HCT116 (cell line): ENCODE measurements around the gene FAM53B. TPM values are rescaled to one million over a fixed set of nuclear protein-coding genes. Genes with fewer than 3 reads are reported as not detected.

Experiments
- ATAC-seq: fragments of 200-7000 bp; cut with Tn5 transposase; 2 replicates; pipeline ENCODE4 v1.9.1; 2020; ENCODE audit warnings: mild to moderate bottlenecking, moderate library complexity
- BruUV-seq: library from RNA; stranded (reverse); fragments of 400-500 nt; replicated peaks from 2 replicates; lab custom pipeline; 2021; lab: Mats Ljungman, UMichigan
- CTCF ChIA-PET: fragments of 300-600 bp; sonication (Branson Sonifier 250); formaldehyde crosslinking; loops from one replicate; lab custom pipeline; 2021; ENCODE audit warnings: antibody characterized with exemption; lab: Charles Lee
- POLR2A ChIA-PET: fragments of 300-600, 350-600 bp; sonication (Branson Sonifier 250); formaldehyde crosslinking; loops from one replicate; lab custom pipeline; 2021; ENCODE audit warnings: antibody characterized with exemption; lab: Charles Lee
- RAD21 ChIA-PET, 2 experiments: fragments of 300-600 bp; sonication (Branson Sonifier 250); formaldehyde crosslinking; loops; one replicate each; lab custom pipeline; 2023; ENCODE audit warnings: low total read pairs in 2 of 2; ENCODE audit not compliant: uncharacterized antibody in 2 of 2, unreplicated experiment in 2 of 2, low non-redundant PET in 1 of 2; lab: Charles Lee
- DNase-seq: peaks from one replicate; pipeline ENCODE4 v3.0.0-alpha.2; 2010; ENCODE audit warnings: low read depth, low spot score
- H2AFZ ChIP-seq: fragments of 200-600 bp; shearing (Covaris generic), sonication (generic); 2 replicates; pipeline ENCODE4 v1.6.1; 2017; ENCODE audit warnings: low read depth, mixed run types, mixed read lengths, antibody characterized with exemption, low read length; ENCODE audit not compliant: poor library complexity, severe bottlenecking
- H3K27ac ChIP-seq: 2 replicates; pipeline ENCODE4 v1.5.1; 2012; ENCODE audit warnings: low read depth, low read length
- H3K27me3 ChIP-seq: fragments of 200-600 bp; sonication (generic); 2 replicates; pipeline ENCODE4 v1.6.1; 2016; ENCODE audit warnings: mixed run types, low read length, mixed read lengths; ENCODE audit not compliant: insufficient read depth
- H3K36me3 ChIP-seq, 2 experiments: fragments of 200-500 bp in 1 of 2; fragments of 200-600 bp in 1 of 2; sonication (Bioruptor generic) in 1 of 2; sonication (generic) in 1 of 2; 2 replicates each; pipeline versions ENCODE4 v1.5.1 to v1.6.1; 2014 to 2016; ENCODE audit warnings: low read length in 2 of 2, inconsistent platforms in 1 of 2, mixed read lengths in 1 of 2, mixed run types in 1 of 2; ENCODE audit not compliant: insufficient read depth in 2 of 2, control insufficient read depth in 1 of 2
- H3K4me1 ChIP-seq, 2 experiments: fragments of 200-600 bp in 1 of 2; sonication (generic) in 1 of 2; 2 replicates each; pipeline versions ENCODE4 v1.5.1 to v1.6.1; 2012 to 2017; ENCODE audit warnings: low read length in 2 of 2, inconsistent platforms in 1 of 2, mild to moderate bottlenecking in 1 of 2, mixed read lengths in 1 of 2, mixed run types in 1 of 2, moderate library complexity in 1 of 2; ENCODE audit not compliant: insufficient read depth in 2 of 2, control insufficient read depth in 1 of 2
- H3K4me2 ChIP-seq: fragments of 200-600 bp; sonication (generic); 2 replicates; pipeline ENCODE4 v1.6.1; 2017; ENCODE audit warnings: mixed run types, low read length, mixed read lengths
- H3K4me3 ChIP-seq, 2 experiments: fragments of 200-600 bp in 1 of 2; sonication (generic) in 1 of 2; replicated peaks in 1 of 2; 2 replicates each; pipeline ENCODE4 v1.5.1; 2011 to 2016; ENCODE audit warnings: low read length in 2 of 2, control low read depth in 1 of 2, low read depth in 1 of 2, mild to moderate bottlenecking in 1 of 2, mixed read lengths in 1 of 2, mixed run types in 1 of 2
- H3K79me2 ChIP-seq: fragments of 200-600 bp; sonication (generic); 2 replicates; pipeline ENCODE4 v1.6.1; 2017; ENCODE audit warnings: mild to moderate bottlenecking, mixed run types, low read length, moderate library complexity, mixed read lengths; ENCODE audit not compliant: insufficient read depth
- H3K9ac ChIP-seq: fragments of 200-600 bp; sonication (generic); 2 replicates; pipeline ENCODE4 v1.6.1; 2016; ENCODE audit warnings: low read length, mixed read lengths
- H3K9me2 ChIP-seq: fragments of 200-600 bp; sonication (generic), shearing (Covaris generic); 2 replicates; pipeline ENCODE4 v1.6.1; 2017; ENCODE audit warnings: mixed run types, mild to moderate bottlenecking, moderate library complexity; ENCODE audit not compliant: insufficient read depth
- H3K9me3 ChIP-seq, 2 experiments: fragments of 200-500 bp in 1 of 2; fragments of 200-600 bp in 1 of 2; sonication (Bioruptor generic) in 1 of 2; sonication (generic) in 1 of 2; 2 replicates each; pipeline ENCODE4 v1.6.1; 2014 to 2017; ENCODE audit warnings: low read length in 2 of 2, mixed read lengths in 2 of 2, inconsistent platforms in 1 of 2, low read depth in 1 of 2, mild to moderate bottlenecking in 1 of 2, mixed run types in 1 of 2, moderate library complexity in 1 of 2; ENCODE audit not compliant: control insufficient read depth in 1 of 2, insufficient read depth in 1 of 2
- H4K20me1 ChIP-seq: fragments of 200-600 bp; sonication (generic), shearing (Covaris generic); 2 replicates; pipeline ENCODE4 v1.6.1; 2017; ENCODE audit warnings: mixed run types, mild to moderate bottlenecking, moderate library complexity; ENCODE audit not compliant: insufficient read depth
- ATF3 ChIP-seq: IDR thresholded peaks from 2 replicates; pipeline ENCODE4 v1.6.1; 2012
- CEBPB ChIP-seq: IDR thresholded peaks from 2 replicates; pipeline ENCODE4 v1.6.1; 2012; ENCODE audit warnings: low read depth
- EGR1 ChIP-seq: IDR thresholded peaks from 2 replicates; pipeline ENCODE4 v1.6.1; 2012; ENCODE audit warnings: low read depth
- ELF1 ChIP-seq: IDR thresholded peaks from 2 replicates; pipeline ENCODE4 v1.6.1; 2012; ENCODE audit warnings: low read depth, borderline replicate concordance
- RAD21 ChIP-seq: IDR thresholded peaks from 2 replicates; pipeline ENCODE4 v1.6.1; 2012; ENCODE audit warnings: low read depth, mild to moderate bottlenecking
- REST ChIP-seq: IDR thresholded peaks from 2 replicates; pipeline ENCODE4 v1.6.1; 2012; ENCODE audit warnings: low read depth
- SP1 ChIP-seq: IDR thresholded peaks from 2 replicates; pipeline ENCODE4 v1.6.1; 2012; ENCODE audit warnings: low read depth
- TCF7L2 ChIP-seq: IDR thresholded peaks from 2 replicates; pipeline ENCODE4 v1.7.0; 2011; ENCODE audit warnings: borderline replicate concordance, inconsistent platforms; ENCODE audit not compliant: insufficient read depth, insufficient read length; ENCODE audit errors: extremely low read depth
- YY1 ChIP-seq: IDR thresholded peaks from 2 replicates; pipeline ENCODE4 v1.6.1; 2011; ENCODE audit warnings: low read length, low read depth, moderate library complexity, mild to moderate bottlenecking; ENCODE audit not compliant: insufficient replicate concordance; ENCODE audit errors: extremely low read depth
- intact Hi-C: fragments of 100-400 bp; cut with micrococcal nuclease; formaldehyde crosslinking; loops from 2 replicates; pipeline ENCODE4 v1.10.0; 2022
- total RNA-seq: library from RNA; stranded (reverse); gene quantifications from one replicate; pipeline ENCODE4 v1.2.1, GENCODE V29; 2021; ENCODE audit not compliant: unreplicated experiment

Gene FAM53B
- total RNA-seq, 1 experiment from 2014 or later = 19.6 TPM

DNA sequence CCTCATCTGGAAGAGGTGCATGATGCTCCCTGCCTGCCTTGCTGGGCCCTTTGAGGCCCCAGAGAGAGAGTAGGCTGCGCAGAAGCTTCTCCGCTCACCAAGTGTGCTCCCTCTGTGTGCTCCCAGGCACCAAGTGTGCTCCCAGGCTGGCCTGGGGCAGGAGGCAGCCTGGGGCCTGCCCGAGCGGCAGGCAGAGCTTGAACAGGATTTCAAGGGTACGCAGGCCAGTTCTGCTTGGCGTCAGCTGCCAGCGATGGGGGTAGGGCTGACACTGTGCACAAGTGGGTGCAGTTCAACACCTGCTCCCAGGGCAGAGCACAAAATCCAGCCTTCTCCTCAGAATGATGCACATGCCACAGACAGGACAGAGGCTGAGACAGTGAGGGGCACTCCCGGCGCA lies 119.7 kb downstream of the FAM53B start:
- no peaks in the 10 kb centered on the region for H3K27me3 ChIP-seq
- no peak overlapping the region for H3K4me2 ChIP-seq
- no peaks in the 10 kb centered on the region for H3K9me3 ChIP-seq
- peaks cover 17 to 19% of the 10 kb centered on the region in 2 experiments for H3K4me1 ChIP-seq
- H3K27ac ChIP-seq = no peak overlapping the region
- ChIA-PET RAD21 (interaction anchor here in 1 of 2 experiments (0.6 kb wide), 1 partner anchor 395 kb away, joined by 4 read pairs; no protein-coding TSS in a partner anchor), POLR2A (no interaction called here), CTCF (no interaction called here)
- H3K9me2 ChIP-seq = no peaks in the 10 kb centered on the region
- no peaks in the 10 kb centered on the region for H4K20me1 ChIP-seq
- intact Hi-C loops = no loop called here
- H3K36me3 ChIP-seq = no peaks in the 10 kb centered on the region
- BruUV-seq = no TSS peak
- DNase-seq = no peak
- ATAC-seq = no peak
- H3K9ac ChIP-seq = no peak overlapping the region
- H2AFZ ChIP-seq = no peak overlapping the region
- no peak overlapping the region for H3K4me3 ChIP-seq
- TF ChIP-seq YY1 (no peak), TCF7L2 (no peak), ATF3 (no peak), REST (no peak), ELF1 (no peak), SP1 (no peak), RAD21 (no peak), EGR1 (no peak), CEBPB (no peak)
- H3K79me2 ChIP-seq = no peaks in the 10 kb centered on the region
